ENCODE data around the gene VAMP5. TPM values are rescaled to one million over a fixed set of nuclear protein-coding genes. Genes with fewer than 3 reads are reported as not detected.
A peak's percentile ranks its signal among the peaks of the same experiment; 100 is the strongest.
"Not testable (repeated sequence)": the region's sequence is repeated elsewhere in the genome, so short reads cannot be mapped to it uniquely, and the experiment has no call there.

Gene VAMP5
- total RNA-seq, 1 donor from 2014 or later: 25.0 TPM

- DNase-seq (ENCODE audit: low read depth): no peak
- TF ChIP-seq, protein P1, sequence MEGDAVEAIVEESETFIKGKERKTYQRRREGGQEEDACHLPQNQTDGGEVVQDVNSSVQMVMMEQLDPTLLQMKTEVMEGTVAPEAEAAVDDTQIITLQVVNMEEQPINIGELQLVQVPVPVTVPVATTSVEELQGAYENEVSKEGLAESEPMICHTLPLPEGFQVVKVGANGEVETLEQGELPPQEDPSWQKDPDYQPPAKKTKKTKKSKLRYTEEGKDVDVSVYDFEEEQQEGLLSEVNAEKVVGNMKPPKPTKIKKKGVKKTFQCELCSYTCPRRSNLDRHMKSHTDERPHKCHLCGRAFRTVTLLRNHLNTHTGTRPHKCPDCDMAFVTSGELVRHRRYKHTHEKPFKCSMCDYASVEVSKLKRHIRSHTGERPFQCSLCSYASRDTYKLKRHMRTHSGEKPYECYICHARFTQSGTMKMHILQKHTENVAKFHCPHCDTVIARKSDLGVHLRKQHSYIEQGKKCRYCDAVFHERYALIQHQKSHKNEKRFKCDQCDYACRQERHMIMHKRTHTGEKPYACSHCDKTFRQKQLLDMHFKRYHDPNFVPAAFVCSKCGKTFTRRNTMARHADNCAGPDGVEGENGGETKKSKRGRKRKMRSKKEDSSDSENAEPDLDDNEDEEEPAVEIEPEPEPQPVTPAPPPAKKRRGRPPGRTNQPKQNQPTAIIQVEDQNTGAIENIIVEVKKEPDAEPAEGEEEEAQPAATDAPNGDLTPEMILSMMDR (conservative IDR thresholded peaks at IDR 0.05; ENCODE audit: low read depth, low read length): no peak
- H3K4me3 ChIP-seq (ENCODE audit: low read depth, low read length): no peak overlapping the region
Measured at GRCh38 chr2:85613717-85614515, 29.7 kb downstream of the VAMP5 start.

DNA sequence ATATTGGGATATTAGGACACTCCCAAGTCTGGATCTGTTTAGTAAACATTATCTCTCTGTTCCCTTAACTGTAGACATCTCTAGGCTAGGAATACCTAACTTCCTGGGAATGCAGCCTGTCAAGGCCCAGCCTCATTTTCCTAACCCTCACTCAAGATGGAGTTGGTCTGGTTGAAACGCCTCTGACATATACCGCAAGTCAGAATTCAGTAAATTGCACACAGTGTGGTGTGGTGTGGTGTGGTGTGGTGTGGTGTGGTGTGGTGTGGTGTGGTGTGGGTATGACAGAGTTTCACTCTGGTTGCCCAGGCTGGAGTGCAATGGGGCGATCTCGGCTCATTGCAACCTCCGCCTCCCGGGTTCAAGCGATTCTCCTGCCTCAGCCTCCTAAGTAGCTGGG is 30.5 kb downstream of the VAMP5 start:
- not testable (repeated sequence) for DNase-seq (ENCODE audit: low read depth); H3K4me3 ChIP-seq (ENCODE audit: low read depth, low read length)

DNA sequence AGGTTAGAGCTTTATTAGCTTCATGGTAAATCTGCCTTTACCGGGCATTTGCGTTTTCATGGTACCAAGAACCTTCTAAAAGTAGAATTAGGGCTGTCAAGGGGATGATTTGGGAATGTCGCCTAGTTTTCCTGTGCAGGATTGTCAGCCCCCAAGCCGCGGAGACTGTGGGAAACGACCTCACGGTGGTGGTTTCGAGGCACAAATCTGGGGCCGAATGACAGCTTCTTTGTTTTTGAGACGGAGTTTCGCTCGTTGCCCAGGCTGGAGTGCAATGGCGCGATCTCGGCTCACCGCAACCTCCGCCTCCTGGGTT is 31.1 kb downstream of the VAMP5 start:
- TF ChIP-seq, protein P1 (conservative IDR thresholded peaks at IDR 0.05; ENCODE audit: low read depth, low read length): no peak
- no peak for DNase-seq (ENCODE audit: low read depth)
- H3K4me3 ChIP-seq (ENCODE audit: low read depth, low read length): no peak overlapping the region

DNA sequence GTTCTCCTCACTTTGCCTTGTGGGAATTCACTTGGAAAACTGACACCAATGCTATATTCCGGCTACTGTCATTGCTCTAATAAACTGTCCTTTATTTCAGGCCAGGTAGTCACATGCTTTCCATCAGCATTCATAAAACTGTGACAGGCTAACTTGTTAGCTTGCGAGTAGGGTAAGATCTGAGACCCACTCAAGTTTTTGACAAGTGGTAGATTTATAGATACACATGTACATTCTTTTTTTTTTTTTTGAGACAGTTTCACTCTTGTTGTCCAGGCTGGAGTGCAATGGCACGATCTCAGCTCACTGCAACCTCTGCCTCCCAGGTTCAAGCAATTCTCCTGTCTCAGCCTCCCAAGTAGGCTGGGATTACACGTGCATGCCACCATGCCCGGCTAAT is 33.5 kb downstream of the VAMP5 start:
- not testable (repeated sequence) for DNase-seq (ENCODE audit: low read depth)
- peak overlapping the region; percentile 93 for H3K4me3 ChIP-seq (ENCODE audit: low read depth, low read length)

- no peak overlapping the region for H3K4me3 ChIP-seq (ENCODE audit: low read depth, low read length)
- TF ChIP-seq, protein P1 (conservative IDR thresholded peaks at IDR 0.05; ENCODE audit: low read depth, low read length): no peak
- DNase-seq (ENCODE audit: low read depth): no peak
Measured at GRCh38 chr2:85619617-85620016, 35.4 kb downstream of the VAMP5 start.

DNA sequence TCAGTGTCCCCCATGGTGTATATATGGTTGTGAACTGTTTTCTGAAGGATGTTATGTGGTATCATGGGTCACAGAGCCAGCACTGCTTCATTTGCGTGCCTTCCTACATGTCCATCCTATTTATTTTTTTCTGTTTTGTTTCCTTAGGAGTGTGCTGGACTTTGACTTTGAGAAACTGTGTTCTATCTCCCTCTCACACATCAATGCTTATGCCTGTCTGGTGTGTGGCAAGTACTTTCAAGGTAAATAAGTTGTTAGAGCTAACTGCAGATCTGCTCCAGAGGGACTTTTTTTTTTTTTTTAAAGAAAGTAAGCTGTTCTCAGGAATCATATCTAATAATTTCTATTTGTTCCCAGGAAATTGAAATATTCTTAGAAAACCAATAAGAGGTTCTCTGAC is 37.1 kb downstream of the VAMP5 start:
- H3K4me3 ChIP-seq (ENCODE audit: low read depth, low read length): no peak overlapping the region
- no peak for DNase-seq (ENCODE audit: low read depth)
- TF ChIP-seq, protein P1 (conservative IDR thresholded peaks at IDR 0.05; ENCODE audit: low read depth, low read length): no peak

GRCh38 chr2:85623991-85624390 is 39.8 kb downstream of the VAMP5 start:
- no peak for DNase-seq (ENCODE audit: low read depth)
- TF ChIP-seq, protein P1 (conservative IDR thresholded peaks at IDR 0.05; ENCODE audit: low read depth, low read length): no peak
- no peak overlapping the region for H3K4me3 ChIP-seq (ENCODE audit: low read depth, low read length)

DNA sequence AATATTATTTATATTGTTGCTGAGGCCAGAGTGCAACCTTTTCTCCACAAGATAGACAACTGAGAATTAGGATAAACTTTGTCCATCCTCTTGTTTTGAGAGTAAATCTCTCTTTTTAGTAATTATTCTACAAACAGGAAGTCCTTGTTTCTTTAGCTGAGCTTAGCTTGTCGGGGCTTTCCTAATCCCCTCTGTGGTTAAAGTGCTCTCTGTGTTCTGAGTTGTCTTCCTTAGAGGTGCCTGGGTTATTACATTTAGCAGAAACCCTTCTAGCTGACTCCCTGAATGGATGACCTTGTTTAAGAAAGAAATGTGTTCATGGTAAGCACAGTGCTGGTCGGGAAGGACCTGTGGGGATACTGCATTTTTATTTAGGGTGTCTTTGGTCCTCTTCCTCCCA is 44.4 kb downstream of the VAMP5 start:
- no peak overlapping the region for H3K4me3 ChIP-seq (ENCODE audit: low read depth, low read length)
- TF ChIP-seq, protein P1 (conservative IDR thresholded peaks at IDR 0.05; ENCODE audit: low read depth, low read length): no peak
- DNase-seq (ENCODE audit: low read depth): no peak
